DMS153 treated with DMSO at 0.1 percent for 48 hours (cell line): Measurements from ENCODE around the gene JMJD7.
A peak's percentile ranks its signal among the peaks of the same experiment; 100 is the strongest.

Experiments
- DNase-seq: peaks from one replicate; lab custom pipeline; 2025; ENCODE audit not compliant: unreplicated experiment; lab: John Stamatoyannopoulos, UW

JMJD7 gene

GRCh38 chr15:41827880-41828806, at the start of gene JMJD7:
Gene JMJD7 (plus strand): TSS chr15:41828092. CDS start chr15:41828125, 33 bp downstream.
- DNase-seq, result peak; percentile 7

- no peak for DNase-seq
These were observed 49.4 kb upstream of the JMJD7 start for GRCh38 chr15:41778521-41778920.

GRCh38 chr15:41779662-41780157, 48.2 kb upstream of the JMJD7 start:
- no peak for DNase-seq

- no peak for DNase-seq
These were observed 47.6 kb upstream of the JMJD7 start for GRCh38 chr15:41780266-41780665.

- no peak for DNase-seq
These were observed 47.2 kb upstream of the JMJD7 start for GRCh38 chr15:41780727-41781126.

- no peak for DNase-seq
These were observed 45.3 kb upstream of the JMJD7 start for GRCh38 chr15:41782371-41783282.

GRCh38 chr15:41783296-41783695, 44.6 kb upstream of the JMJD7 start:
- no peak for DNase-seq

- no peak for DNase-seq
These were observed 39.6 kb upstream of the JMJD7 start for GRCh38 chr15:41788262-41788661.

- no peak for DNase-seq
These were observed 38.7 kb upstream of the JMJD7 start for GRCh38 chr15:41789236-41789635.

GRCh38 chr15:41789662-41790061, 38.2 kb upstream of the JMJD7 start:
- no peak for DNase-seq

GRCh38 chr15:41790169-41790568, 37.7 kb upstream of the JMJD7 start:
- DNase-seq, result no peak

GRCh38 chr15:41790756-41791546, 36.9 kb upstream of the JMJD7 start:
- no peak for DNase-seq

GRCh38 chr15:41791547-41791937, 36.4 kb upstream of the JMJD7 start:
- DNase-seq, result no peak

- DNase-seq, result no peak
These were observed 35.8 kb upstream of the JMJD7 start for GRCh38 chr15:41792000-41792637.

- DNase-seq, result no peak
These were observed 33.8 kb upstream of the JMJD7 start for GRCh38 chr15:41794081-41794480.

- DNase-seq, result no peak
These were observed 31.7 kb upstream of the JMJD7 start for GRCh38 chr15:41795996-41796856.

GRCh38 chr15:41797201-41797944, 30.5 kb upstream of the JMJD7 start:
- DNase-seq, result no peak

GRCh38 chr15:41798607-41799487, 29.0 kb upstream of the JMJD7 start:
- DNase-seq, result no peak
